Chondrocyte (in vitro differentiated cells): ENCODE data around the gene VMO1. TPM values are rescaled to one million over a fixed set of nuclear protein-coding genes. Genes with fewer than 3 reads are reported as not detected.
"Not testable (repeated sequence)": the region's sequence is repeated elsewhere in the genome, so short reads cannot be mapped to it uniquely, and the experiment has no call there.

Source experiments
- DNase-seq: peaks from one replicate; pipeline ENCODE4 v3.0.0; 2021; ENCODE audit warnings: mixed read lengths, low spot score
- H3K27ac Mint-ChIP-seq: one replicate; pipeline ENCODE4 v1.8.0; 2021; ENCODE audit warnings: mild to moderate bottlenecking, moderate library complexity, mixed read lengths; ENCODE audit not compliant: unreplicated experiment
- H3K27me3 Mint-ChIP-seq: 2 replicates; pipeline ENCODE4 v1.8.0; 2021; ENCODE audit warnings: low read depth, mixed read lengths
- H3K36me3 Mint-ChIP-seq: 2 replicates; pipeline ENCODE4 v1.8.0; 2021; ENCODE audit warnings: low read depth, mixed read lengths
- H3K4me1 Mint-ChIP-seq: 2 replicates; pipeline ENCODE4 v1.8.0; 2021; ENCODE audit warnings: low read depth, mild to moderate bottlenecking, mixed read lengths
- H3K4me3 Mint-ChIP-seq: one replicate; pipeline ENCODE4 v1.8.0; 2021; ENCODE audit warnings: mild to moderate bottlenecking, moderate library complexity, mixed read lengths; ENCODE audit not compliant: unreplicated experiment
- H3K9me3 Mint-ChIP-seq: 2 replicates; pipeline ENCODE4 v1.8.0; 2021; ENCODE audit warnings: low read depth, mixed read lengths
- long read RNA-seq: library from polyadenylated mRNA; stranded (forward); transcript quantifications from one replicate; pipeline ENCODE4 v2.0.0, GENCODE V29; 2021
- total RNA-seq: library from RNA; stranded (reverse); gene quantifications from 3 replicates; pipeline ENCODE4 v1.2.1, GENCODE V29; 2021
- TF ChIP-seq, protein P1 (sequence below): fragments of 200-600 bp; sonication (generic); IDR thresholded peaks from 2 replicates; pipeline ENCODE4 v1.5.0; 2021; ENCODE audit warnings: antibody characterized with exemption, mild to moderate bottlenecking, moderate library complexity

The VMO1 gene, protein sequence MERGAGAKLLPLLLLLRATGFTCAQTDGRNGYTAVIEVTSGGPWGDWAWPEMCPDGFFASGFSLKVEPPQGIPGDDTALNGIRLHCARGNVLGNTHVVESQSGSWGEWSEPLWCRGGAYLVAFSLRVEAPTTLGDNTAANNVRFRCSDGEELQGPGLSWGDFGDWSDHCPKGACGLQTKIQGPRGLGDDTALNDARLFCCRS
- 0.82 to 2.4 TPM (median 1.2 TPM) in 3 replicates for total RNA-seq
- long read RNA-seq, partial matches to known transcripts: 0 of 2 reads
- long read RNA-seq, other reads (novel, unspliced or antisense): 2 of 2 reads

DNA sequence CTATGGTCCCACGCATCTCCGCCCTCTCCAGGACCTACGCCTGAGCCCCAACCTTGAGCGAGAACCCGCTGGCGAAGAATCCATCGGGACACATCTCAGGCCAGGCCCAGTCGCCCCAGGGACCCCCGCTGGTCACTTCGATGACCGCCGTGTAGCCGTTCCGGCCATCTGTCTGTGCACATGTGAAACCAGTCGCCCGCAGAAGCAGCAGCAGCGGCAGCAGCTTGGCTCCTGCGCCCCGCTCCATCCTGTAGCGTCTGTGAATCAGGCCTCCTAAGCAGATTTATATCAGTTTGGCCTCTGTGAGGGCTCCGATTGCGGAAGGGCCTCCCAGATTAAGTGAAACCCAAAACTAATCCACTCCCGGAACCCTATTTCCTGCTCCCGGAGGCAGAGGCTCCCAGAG, at the start of gene VMO1:
Gene VMO1, minus strand, starts transcription at position 259 of the 406 bp plus-strand sequence. Its CDS starts 12 bp downstream, at position 247.
- Mint-ChIP-seq H3K4me1 (peaks cover 19% of the 10 kb centered on the region), H3K4me3 (no peak within 1 kb of the TSS), H3K27me3 (peaks cover 6% of the 10 kb centered on the region), H3K27ac (no peak within 1 kb of the TSS), H3K36me3 (no peaks in the 10 kb centered on the region), H3K9me3 (no peaks in the 10 kb centered on the region)
- TF ChIP-seq, protein P1, sequence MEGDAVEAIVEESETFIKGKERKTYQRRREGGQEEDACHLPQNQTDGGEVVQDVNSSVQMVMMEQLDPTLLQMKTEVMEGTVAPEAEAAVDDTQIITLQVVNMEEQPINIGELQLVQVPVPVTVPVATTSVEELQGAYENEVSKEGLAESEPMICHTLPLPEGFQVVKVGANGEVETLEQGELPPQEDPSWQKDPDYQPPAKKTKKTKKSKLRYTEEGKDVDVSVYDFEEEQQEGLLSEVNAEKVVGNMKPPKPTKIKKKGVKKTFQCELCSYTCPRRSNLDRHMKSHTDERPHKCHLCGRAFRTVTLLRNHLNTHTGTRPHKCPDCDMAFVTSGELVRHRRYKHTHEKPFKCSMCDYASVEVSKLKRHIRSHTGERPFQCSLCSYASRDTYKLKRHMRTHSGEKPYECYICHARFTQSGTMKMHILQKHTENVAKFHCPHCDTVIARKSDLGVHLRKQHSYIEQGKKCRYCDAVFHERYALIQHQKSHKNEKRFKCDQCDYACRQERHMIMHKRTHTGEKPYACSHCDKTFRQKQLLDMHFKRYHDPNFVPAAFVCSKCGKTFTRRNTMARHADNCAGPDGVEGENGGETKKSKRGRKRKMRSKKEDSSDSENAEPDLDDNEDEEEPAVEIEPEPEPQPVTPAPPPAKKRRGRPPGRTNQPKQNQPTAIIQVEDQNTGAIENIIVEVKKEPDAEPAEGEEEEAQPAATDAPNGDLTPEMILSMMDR: no peak
- DNase-seq: no peak

- no peaks in the 10 kb centered on the region for H3K9me3 Mint-ChIP-seq
- TF ChIP-seq, protein P1: no peak
- H3K4me3 Mint-ChIP-seq: peak overlapping the region; percentile 98
- H3K27me3 Mint-ChIP-seq: no peaks in the 10 kb centered on the region
- H3K27ac Mint-ChIP-seq: peak overlapping the region; percentile 94
- H3K36me3 Mint-ChIP-seq: peaks cover 3% of the 10 kb centered on the region
- peaks cover 44% of the 10 kb centered on the region for H3K4me1 Mint-ChIP-seq
- DNase-seq: no peak
These were observed 48.5 kb upstream of the VMO1 start for GRCh38 chr17:4834681-4835020.

DNA sequence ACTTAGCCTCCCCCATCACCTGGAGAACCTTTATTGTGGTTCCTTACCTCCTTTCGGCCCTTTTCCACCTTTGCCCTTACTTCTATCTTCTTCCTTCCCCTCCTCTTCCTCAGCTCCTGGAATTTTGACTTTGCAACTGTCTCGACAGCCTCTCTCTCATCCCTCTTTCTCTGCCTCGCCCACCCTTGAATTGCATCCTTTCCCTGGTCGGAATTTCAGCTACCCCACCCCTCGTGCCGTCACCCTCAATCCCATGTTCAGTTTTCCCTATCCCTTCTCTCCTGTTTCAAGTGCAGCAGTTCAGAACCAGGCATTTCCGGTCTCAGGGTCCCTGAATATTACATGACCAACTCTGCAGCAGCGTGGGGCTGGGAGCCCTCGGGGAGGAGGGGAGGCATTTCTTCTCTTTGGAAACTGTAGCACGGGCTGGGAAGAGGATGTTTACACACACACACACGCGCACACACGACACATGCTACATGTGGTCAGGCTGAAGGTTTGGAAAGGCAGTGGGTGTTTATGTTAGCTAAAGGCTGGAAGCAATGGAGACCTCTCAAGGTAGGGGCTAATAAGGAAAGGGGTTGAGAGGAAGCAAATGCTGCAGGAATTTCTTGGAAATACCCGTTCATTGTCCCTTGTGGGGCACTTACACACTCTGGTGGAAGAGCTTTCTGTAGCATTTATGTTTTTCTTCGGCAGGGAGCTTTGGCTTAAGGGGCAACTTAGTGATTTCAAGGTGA, 47.9 kb upstream of the VMO1 start:
- TF ChIP-seq, protein P1: no peak

DNA sequence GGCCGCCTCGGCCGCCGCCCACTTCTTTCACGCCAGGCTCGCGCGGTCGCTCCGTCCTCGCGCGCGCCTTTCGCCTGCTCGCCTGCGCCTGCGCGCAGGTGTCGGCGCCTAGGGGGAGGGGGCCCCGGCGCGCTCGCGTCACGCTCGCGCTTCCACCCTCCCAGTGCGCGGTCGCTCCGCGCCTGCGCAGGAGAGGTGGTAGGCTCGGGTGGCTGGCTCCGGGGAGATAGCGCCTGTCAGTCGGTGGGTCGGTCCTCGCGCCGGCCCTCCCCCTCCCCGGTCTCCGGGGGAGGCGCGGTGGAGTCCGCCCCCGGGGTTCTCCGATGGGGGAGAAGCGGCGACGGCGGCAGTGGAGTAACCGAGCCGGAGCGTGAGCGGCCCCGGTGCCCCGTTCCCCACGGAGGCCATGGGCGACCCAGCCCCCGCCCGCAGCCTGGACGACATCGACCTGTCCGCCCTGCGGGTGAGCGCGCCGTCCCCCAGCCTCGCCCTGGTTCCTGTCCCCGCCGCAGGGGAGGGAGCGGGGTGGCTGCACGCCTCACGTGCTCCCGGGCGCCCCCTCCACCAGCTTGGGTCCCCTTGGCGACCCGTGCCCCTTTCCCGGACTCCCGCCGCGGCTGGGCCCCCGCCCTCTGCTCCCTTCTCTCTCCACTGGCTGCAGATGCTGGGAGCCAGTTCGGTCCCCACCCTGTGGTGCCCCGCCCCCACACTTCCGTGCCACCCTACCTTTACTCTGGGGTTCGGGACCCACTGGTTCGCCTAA, 47.2 kb upstream of the VMO1 start, which contains the start of gene MINK1:
Gene MINK1, plus strand, starts transcription at position 163 of the 763 bp plus-strand sequence. Its CDS starts 244 bp downstream, at position 407.
- H3K27me3 Mint-ChIP-seq: no peaks in the 10 kb centered on the region
- peaks cover 37% of the 10 kb centered on the region for H3K4me1 Mint-ChIP-seq
- H3K36me3 Mint-ChIP-seq: peaks cover 3% of the 10 kb centered on the region
- TF ChIP-seq, protein P1: no peak
- peak within 1 kb of the TSS; percentile 98 for H3K4me3 Mint-ChIP-seq
- peak within 1 kb of the TSS; percentile 96 for H3K27ac Mint-ChIP-seq
- DNase-seq: no peak
- H3K9me3 Mint-ChIP-seq: no peaks in the 10 kb centered on the region

More for the DNA sequence above, 47.9 kb upstream of the VMO1 start:
- H3K36me3 Mint-ChIP-seq: peaks cover 3% of the 10 kb centered on the region
- no peak for DNase-seq
- no peaks in the 10 kb centered on the region for H3K27me3 Mint-ChIP-seq
- peak overlapping the region; percentile 94 for H3K27ac Mint-ChIP-seq
- peak overlapping the region; percentile 98 for H3K4me3 Mint-ChIP-seq
- H3K4me1 Mint-ChIP-seq: peaks cover 38% of the 10 kb centered on the region
- H3K9me3 Mint-ChIP-seq: no peaks in the 10 kb centered on the region

DNA sequence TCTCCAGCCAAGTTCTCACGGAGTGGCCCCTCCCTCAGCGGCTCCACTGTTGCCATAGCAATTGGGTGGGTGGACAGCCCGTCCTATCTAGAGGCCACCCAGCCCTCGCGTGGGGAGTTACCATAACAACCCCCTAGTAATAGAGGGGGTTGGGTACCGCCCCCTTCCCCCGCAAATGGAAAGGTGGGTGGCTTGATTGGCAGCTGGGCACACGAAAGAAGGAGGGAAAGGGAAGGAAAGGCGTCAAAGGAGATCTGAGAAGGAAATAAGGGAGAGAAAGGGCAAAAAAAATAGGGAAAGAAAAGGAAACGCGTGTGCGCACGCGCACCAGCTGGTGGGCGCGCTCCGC, 46.6 kb upstream of the VMO1 start:
- Mint-ChIP-seq H3K4me1 (peaks cover 33% of the 10 kb centered on the region), H3K4me3 (peak overlapping the region; percentile 90)

More for the DNA sequence above, 46.6 kb upstream of the VMO1 start:
- not testable (repeated sequence) for DNase-seq, H3K9me3 Mint-ChIP-seq, H3K27me3 Mint-ChIP-seq, H3K36me3 Mint-ChIP-seq
- H3K27ac Mint-ChIP-seq: peak overlapping the region; percentile 96
